AG10803 (cell line): ENCODE measurements around the gene AMOTL1.

Experiments
- DNase-seq: peaks from one replicate; pipeline ENCODE4 v3.0.0; 2010; ENCODE audit warnings: low read depth
- H3K4me3 ChIP-seq: 2 replicates; pipeline ENCODE4 v1.5.1; 2011; ENCODE audit warnings: mild to moderate bottlenecking, low read length, control low read depth
- TF ChIP-seq, protein P1 (sequence below): conservative IDR thresholded peaks from 2 replicates; pipeline ENCODE4 v1.5.1; 2011; ENCODE audit warnings: mild to moderate bottlenecking, low read length, control low read depth, inconsistent platforms

AMOTL1 gene

DNA sequence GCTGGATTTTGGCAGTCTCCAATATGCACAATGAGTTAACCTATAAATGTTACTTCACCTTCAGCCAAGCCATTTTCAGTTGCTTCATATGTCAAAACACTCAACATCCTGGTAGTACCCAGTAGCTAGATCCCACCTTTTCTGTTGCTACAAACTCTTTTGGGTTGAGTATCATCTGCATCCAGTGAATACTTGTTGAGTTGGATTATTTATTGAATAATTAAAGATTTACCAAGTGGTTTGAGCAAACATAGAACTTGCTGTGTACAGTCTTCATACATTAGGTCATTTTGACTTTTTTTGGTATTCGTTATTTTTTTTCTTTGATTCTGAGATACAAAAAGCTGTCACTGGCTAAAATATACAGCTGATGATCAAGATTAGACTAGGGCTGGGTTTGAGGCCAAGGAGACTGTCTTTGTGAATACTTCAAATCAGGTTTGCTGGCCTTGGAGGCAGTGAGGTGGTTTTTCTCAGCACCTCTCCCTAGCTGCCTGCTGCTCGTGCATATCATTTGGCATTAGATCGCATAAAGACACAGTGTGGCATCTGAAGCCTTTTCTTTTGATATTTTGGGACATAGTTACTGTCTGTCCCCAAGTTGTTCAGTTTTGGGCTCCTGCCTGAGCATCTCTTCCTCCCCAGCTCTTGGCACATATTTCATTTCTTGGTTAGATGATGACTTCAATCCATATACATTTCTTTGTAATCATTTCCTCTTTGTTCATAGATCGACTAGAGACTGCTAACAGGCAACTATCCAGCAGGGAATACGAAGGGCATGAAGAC is 62.8 kb downstream of the AMOTL1 start:
- H3K4me3 ChIP-seq, result no peak overlapping the region
- no peak for DNase-seq
- TF ChIP-seq, protein P1, sequence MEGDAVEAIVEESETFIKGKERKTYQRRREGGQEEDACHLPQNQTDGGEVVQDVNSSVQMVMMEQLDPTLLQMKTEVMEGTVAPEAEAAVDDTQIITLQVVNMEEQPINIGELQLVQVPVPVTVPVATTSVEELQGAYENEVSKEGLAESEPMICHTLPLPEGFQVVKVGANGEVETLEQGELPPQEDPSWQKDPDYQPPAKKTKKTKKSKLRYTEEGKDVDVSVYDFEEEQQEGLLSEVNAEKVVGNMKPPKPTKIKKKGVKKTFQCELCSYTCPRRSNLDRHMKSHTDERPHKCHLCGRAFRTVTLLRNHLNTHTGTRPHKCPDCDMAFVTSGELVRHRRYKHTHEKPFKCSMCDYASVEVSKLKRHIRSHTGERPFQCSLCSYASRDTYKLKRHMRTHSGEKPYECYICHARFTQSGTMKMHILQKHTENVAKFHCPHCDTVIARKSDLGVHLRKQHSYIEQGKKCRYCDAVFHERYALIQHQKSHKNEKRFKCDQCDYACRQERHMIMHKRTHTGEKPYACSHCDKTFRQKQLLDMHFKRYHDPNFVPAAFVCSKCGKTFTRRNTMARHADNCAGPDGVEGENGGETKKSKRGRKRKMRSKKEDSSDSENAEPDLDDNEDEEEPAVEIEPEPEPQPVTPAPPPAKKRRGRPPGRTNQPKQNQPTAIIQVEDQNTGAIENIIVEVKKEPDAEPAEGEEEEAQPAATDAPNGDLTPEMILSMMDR, result no peak

DNA sequence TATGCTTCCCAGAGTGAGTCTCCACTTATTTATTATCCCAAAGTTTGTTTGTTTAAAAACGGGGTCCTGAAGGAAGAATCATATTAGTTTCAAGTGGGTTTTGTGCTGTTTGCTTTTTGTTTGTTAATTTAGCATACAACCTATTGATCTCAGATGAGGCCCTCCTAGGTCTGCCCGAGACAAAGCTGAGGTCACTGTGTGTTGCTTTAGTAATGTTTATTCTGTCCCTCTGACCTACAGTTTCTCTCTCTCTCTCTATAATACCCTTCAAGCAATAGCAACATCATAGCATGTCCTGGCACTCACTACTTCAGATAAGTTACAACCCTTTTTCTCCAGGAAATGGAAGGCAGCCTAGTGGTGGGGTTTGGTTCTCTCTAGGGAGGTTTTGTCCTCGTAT is 63.4 kb downstream of the AMOTL1 start:
- no peak for DNase-seq
- TF ChIP-seq, protein P1, result no peak
- no peak overlapping the region for H3K4me3 ChIP-seq

DNA sequence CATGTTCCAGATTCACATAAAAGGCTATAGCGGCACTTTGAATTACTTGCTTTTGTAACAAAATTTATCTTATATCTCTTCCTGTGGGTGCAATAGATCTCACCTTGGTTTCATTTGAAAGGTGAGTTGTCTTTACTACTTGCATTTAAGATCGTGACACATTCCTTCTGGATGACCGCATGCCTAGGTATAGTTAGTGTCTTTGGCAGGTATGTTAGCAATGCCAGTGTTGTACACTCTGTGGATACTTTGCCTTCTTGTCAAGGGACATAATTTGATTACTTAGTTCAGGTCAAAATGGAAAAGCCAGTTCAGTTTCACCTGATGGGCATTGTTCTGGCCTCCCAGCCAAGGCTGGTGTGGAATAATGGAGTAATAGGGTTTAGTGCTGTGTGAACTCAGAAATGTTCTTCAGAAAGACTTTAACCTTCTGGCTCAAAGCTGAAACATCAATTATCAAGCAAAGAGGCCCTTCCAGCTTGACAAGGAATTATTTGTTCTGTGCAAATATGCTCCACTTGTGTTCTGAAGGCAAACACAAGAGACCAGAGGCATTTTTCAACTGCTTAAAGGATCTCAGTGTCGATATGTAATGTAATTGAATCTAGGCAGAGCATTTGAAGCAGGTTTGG is 64.6 kb downstream of the AMOTL1 start:
- TF ChIP-seq, protein P1, result no peak
- no peak for DNase-seq
- H3K4me3 ChIP-seq, result no peak overlapping the region

DNA sequence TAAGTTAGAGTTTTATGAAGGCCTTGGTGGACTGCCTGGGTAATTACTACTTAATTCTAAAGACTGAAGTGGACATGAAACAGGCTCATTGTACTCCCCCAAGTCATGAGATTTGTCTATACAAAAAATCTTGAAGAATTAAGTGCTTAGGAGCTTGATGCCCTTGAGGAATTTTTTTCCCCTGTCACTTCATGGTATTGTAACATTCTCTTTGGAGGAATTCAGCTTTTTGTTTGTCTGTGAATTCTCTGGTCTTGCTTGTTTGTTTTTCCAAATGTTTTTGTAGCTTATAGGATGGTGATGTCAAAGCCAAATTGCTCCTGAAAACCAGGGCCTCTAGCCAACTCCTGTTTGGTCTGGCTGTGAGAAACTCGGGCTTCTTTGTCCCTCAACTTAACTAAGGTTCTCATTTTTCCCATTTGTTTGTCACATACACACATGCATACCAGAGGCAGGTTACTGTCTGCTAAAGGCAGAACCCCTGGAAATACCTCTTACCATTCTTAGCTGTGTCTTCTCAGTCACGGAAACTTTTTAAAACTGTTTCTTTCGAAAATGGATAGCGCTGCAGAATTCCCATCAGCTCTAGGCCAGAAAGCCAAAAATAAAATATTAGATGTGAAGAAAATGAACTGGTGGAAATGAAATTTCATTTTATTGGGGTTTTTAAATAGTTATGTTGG is 66.9 kb downstream of the AMOTL1 start:
- TF ChIP-seq, protein P1, result no peak
- no peak for DNase-seq
- no peak overlapping the region for H3K4me3 ChIP-seq

DNA sequence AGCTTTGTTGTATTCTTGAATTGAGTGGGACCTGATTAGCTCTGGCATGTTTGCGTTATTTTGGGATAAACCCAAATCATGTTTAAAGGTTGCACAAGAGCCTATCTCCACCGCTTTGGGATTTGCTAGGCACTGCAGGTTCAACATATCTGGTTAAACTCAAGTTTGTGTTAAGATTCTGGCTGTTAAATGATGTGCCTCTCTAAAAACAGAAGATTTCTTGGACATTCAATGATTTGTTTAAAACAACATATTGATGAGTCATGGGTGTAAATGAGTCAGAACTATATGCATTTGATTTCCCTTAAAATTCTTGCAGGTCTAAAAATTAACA is 67.4 kb downstream of the AMOTL1 start:
- H3K4me3 ChIP-seq, result no peak overlapping the region
- DNase-seq, result no peak
- TF ChIP-seq, protein P1, result no peak

DNA sequence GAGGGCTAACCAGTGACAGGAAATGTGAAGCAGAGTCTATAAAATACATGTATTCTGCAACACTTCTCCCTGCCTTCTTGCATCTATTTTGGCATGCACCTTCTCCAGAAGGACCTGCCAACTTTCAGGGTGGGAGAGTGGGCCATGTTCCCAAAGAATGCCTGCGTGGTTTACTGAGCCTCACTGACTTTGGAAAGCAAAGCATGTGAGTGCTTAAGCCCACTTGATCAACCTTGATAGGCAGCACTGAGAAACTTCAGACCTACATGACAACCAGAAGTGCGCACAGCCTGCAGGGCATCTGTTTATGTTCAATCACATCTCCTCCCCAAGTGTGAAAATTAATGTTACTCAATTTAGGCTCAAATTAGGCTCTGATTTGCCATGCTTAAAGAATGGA is 69.2 kb downstream of the AMOTL1 start:
- TF ChIP-seq, protein P1, result no peak
- no peak for DNase-seq
- H3K4me3 ChIP-seq, result no peak overlapping the region
